Activated naive CD4-positive, alpha-beta T cell treated with anti-CD3 and anti-CD28 coated beads, Interleukin-2, amount 50 U/mL, for 16 hours (primary cell): Measurements from ENCODE around the gene GPR132.

Source experiments
- DNase-seq: peaks from one replicate; pipeline ENCODE4 v3.0.0-alpha.2; 2020

The GPR132 gene

GRCh38 chr14:105019861-105020814 lies 45.1 kb downstream of the GPR132 start:
- DNase-seq: peak; percentile 58

GRCh38 chr14:105018414-105018813 lies 46.8 kb downstream of the GPR132 start:
- no peak for DNase-seq

GRCh38 chr14:105015905-105016304 lies 49.3 kb downstream of the GPR132 start:
- DNase-seq: no peak

GRCh38 chr14:105015242-105015641 lies 50.0 kb downstream of the GPR132 start:
- no peak for DNase-seq

- DNase-seq: no peak
Measured at GRCh38 chr14:105014631-105015030, 50.6 kb downstream of the GPR132 start.

- DNase-seq: no peak
Measured at GRCh38 chr14:105014032-105014431, 51.2 kb downstream of the GPR132 start.

- no peak for DNase-seq
Measured at GRCh38 chr14:105013150-105013785, 52.0 kb downstream of the GPR132 start.

- DNase-seq: no peak
Measured at GRCh38 chr14:105012171-105012985, 52.9 kb downstream of the GPR132 start.

GRCh38 chr14:105011312-105011990 lies 53.8 kb downstream of the GPR132 start:
- DNase-seq: no peak

- no peak for DNase-seq
Measured at GRCh38 chr14:105010891-105011291, 54.3 kb downstream of the GPR132 start.

- DNase-seq: no peak
Measured at GRCh38 chr14:105010106-105010505, 55.1 kb downstream of the GPR132 start.

GRCh38 chr14:105007593-105008264 lies 57.5 kb downstream of the GPR132 start:
- no peak for DNase-seq

GRCh38 chr14:105006831-105007592 lies 58.2 kb downstream of the GPR132 start:
- no peak for DNase-seq

GRCh38 chr14:105005929-105006830 lies 59.0 kb downstream of the GPR132 start:
- no peak for DNase-seq

GRCh38 chr14:105005329-105005928 lies 59.8 kb downstream of the GPR132 start:
- DNase-seq: no peak
